ENCODE data around the gene ZFP57.

The ZFP57 gene

GRCh38 chr6:29720863-29721262 lies 39.9 kb upstream of the ZFP57 start:
- DNase-seq (ENCODE audit: low read depth in 1 of 2, low spot score in 1 of 2): peak in 1 of 2 experiments; percentile 12
- in situ Hi-C loops (cut with HindIII; ENCODE audit: low pct_unique_long_range_greater_than_20kb, low sequenced_read_pairs): no loop called here
- TF ChIP-seq JUND (IDR thresholded peaks at IDR 0.05; ENCODE audit: low read depth): no peak

DNA sequence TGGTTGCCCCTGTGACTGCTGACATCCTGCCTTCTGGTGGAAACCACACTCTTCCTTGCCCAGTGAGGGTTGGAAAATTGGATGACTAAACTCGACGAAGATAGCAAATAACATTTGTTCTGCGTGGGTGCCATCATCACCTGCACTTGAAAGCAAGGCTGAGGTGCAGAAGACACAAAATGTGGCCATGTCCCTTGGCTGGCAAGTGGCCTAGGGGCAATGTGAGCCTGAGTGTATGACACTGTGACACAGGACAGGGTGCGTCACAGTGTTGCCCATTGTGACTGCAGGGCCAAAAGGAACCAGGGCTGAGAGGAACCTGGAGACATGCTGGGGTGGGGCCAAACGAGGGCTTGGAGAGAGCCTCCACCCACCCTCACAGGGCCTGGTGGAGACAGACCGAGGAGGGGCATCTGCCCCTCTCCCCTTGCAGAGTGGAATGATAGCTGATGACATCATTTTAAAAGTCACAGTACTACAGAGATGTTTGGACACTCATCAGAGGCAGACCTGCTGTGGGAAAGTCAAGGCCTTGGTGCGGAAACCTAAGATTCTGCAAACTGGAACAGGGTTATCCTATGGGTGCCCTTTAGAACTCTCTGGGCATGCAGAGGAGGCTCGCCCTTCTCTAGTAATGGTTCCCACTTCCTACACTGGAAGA lies 29.5 kb upstream of the ZFP57 start:
- in situ Hi-C loops (cut with HindIII; ENCODE audit: low pct_unique_long_range_greater_than_20kb, low sequenced_read_pairs): no loop called here
- DNase-seq (ENCODE audit: low read depth in 1 of 2, low spot score in 1 of 2): no peak
- no peak for TF ChIP-seq JUND (IDR thresholded peaks at IDR 0.05; ENCODE audit: low read depth)

DNA sequence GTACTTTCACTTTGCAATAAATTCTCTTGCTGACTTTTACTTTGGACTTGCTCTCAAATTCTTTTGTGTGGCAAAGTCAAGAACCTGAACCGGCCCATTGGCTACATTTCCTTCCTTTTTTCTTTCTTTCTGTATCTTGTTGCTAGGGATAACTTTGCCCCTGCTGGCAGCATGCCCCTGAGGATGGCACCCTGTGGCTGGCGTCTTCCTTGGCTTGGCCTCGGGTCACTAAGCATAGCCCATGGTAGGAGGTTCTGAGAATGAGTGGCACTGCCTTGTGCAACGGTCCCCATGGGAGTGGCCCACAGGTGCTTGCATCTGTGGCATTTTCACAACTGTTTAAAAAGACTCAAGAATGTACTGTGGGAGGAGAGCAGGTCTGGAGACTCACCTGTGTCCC lies 28.2 kb upstream of the ZFP57 start:
- no peak for TF ChIP-seq JUND (IDR thresholded peaks at IDR 0.05; ENCODE audit: low read depth)
- in situ Hi-C loops (cut with HindIII; ENCODE audit: low pct_unique_long_range_greater_than_20kb, low sequenced_read_pairs): no loop called here

GRCh38 chr6:29708432-29709179 lies 27.7 kb upstream of the ZFP57 start:
- in situ Hi-C loops (cut with HindIII; ENCODE audit: low pct_unique_long_range_greater_than_20kb, low sequenced_read_pairs): no loop called here
- no peak for DNase-seq (ENCODE audit: low read depth in 1 of 2, low spot score in 1 of 2)
- no peak for TF ChIP-seq JUND (IDR thresholded peaks at IDR 0.05; ENCODE audit: low read depth)

More for the DNA sequence above, 28.2 kb upstream of the ZFP57 start:
- no peak for DNase-seq (ENCODE audit: low read depth in 1 of 2, low spot score in 1 of 2)

GRCh38 chr6:29705389-29706231 lies 24.7 kb upstream of the ZFP57 start:
- in situ Hi-C loops (cut with HindIII; ENCODE audit: low pct_unique_long_range_greater_than_20kb, low sequenced_read_pairs): no loop called here
- peak; percentile 48 to 84 for DNase-seq (ENCODE audit: low read depth in 1 of 2, low spot score in 1 of 2)
- TF ChIP-seq JUND (IDR thresholded peaks at IDR 0.05; ENCODE audit: low read depth): no peak

GRCh38 chr6:29702519-29703103 lies 21.7 kb upstream of the ZFP57 start:
- TF ChIP-seq JUND (IDR thresholded peaks at IDR 0.05; ENCODE audit: low read depth): no peak
- in situ Hi-C loops (cut with HindIII; ENCODE audit: low pct_unique_long_range_greater_than_20kb, low sequenced_read_pairs): no loop called here
- DNase-seq (ENCODE audit: low read depth in 1 of 2, low spot score in 1 of 2): peak in 1 of 2 experiments; percentile 40

DNA sequence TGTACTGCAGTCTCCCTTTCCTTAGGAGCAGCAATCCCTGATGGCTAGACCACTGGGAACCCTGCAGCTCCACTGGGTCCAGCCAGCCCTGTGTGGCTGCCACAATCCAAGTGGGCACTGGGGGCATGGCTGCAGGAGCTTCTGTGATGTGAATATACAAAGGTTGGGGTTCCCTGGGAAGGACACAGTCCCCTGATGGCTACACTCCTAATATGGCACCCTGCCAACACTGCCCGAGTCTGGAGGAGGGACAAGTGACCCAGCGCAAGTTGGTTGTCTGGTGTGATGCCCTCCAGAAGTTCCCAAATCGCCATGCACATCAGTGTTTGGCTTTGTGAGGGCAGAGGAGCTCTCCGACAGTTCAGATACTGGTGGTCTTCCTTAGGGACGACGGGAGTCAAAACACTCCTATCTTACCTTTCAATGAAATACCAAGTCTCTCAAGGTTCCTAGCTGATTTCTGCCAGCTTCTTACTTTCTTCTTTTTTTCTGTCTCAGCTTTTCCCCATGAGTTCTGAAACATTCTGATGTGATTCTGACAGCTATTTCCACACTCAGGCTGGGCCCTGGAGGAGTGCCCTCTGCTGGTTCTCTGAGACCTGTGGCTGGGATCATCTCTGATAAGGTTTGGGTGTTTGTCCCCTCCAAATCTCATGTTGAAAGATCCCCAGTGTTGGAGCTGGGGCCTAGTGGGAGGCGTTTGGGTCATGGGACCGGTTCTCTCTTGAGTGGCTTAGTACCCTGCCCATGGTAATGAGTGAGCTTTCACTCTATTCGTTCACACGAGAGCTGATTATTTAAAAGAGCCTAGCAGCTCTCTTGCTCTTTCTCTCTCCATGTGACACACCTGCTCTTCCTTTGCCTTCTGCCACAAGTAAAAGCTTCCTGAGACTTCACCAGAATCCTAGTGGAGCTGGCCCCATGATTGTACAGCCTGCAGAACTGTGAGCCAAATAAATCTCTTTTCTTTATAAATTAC lies 15.5 kb upstream of the ZFP57 start:
- DNase-seq (ENCODE audit: low read depth in 1 of 2, low spot score in 1 of 2): peak in 1 of 2 experiments; percentile 29
- no peak for TF ChIP-seq JUND (IDR thresholded peaks at IDR 0.05; ENCODE audit: low read depth)
- in situ Hi-C loops (cut with HindIII; ENCODE audit: low pct_unique_long_range_greater_than_20kb, low sequenced_read_pairs): no loop called here

- no peak for DNase-seq (ENCODE audit: low read depth in 1 of 2, low spot score in 1 of 2)
- in situ Hi-C loops (cut with HindIII; ENCODE audit: low pct_unique_long_range_greater_than_20kb, low sequenced_read_pairs): no loop called here
- TF ChIP-seq JUND (IDR thresholded peaks at IDR 0.05; ENCODE audit: low read depth): no peak
Observed at GRCh38 chr6:29694637-29695036, 13.7 kb upstream of the ZFP57 start.

DNA sequence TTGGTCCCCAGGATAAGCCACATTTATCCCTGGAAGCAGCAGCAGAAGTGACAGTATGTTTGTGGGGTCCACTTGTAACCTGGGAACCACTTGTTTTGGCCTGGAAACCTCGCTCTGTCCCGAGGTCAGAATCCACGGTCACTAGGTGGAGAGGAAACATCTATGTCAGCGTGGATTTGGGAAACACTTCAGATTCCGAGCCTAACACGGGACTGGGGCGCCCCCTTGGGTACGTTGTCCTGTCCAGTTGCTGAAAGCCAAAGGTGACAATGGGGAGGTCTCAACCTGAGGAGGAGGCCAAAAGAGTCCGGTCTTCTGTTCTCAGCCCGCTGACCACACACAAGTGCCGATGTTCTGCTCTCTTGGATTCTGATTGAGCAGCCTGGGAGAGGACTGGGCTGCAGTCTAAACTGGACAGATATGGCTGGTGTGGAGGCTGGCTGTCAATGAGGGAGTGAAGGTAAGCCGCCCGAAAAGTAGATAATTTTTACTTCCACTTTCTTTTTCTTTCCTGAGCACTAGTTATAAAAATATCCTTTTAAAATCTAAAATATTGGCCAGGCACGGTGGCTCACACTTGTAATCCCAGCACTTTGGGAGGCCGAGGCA lies 4.9 kb upstream of the ZFP57 start:
- DNase-seq (ENCODE audit: low read depth in 1 of 2, low spot score in 1 of 2): peak in 1 of 2 experiments; percentile 44
- no peak for TF ChIP-seq JUND (IDR thresholded peaks at IDR 0.05; ENCODE audit: low read depth)
- in situ Hi-C loops (cut with HindIII; ENCODE audit: low pct_unique_long_range_greater_than_20kb, low sequenced_read_pairs): no loop called here

DNA sequence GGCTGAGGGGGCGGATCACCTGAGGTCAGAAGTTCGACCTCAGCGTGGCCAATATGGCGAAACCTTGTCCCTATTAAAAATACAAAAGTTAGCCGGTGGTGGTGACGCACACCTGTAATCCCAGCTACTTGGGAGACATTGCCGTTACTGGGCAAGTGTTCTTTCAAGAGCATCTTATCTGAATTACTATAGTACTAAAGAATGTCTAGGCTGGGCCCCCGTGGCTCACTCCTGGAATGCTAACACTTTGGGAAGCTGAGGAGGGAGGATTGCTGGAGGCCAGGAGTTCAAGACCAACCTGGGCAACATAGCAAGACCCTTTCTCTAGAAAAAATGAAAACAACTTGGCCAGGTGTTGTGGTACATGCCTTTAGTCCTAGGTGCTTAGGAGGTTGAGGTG lies 859 bp upstream of the ZFP57 start:
- DNase-seq (ENCODE audit: low read depth in 1 of 2, low spot score in 1 of 2): no peak
- TF ChIP-seq JUND (IDR thresholded peaks at IDR 0.05; ENCODE audit: low read depth): no peak
- in situ Hi-C loops (cut with HindIII; ENCODE audit: low pct_unique_long_range_greater_than_20kb, low sequenced_read_pairs): no loop called here

DNA sequence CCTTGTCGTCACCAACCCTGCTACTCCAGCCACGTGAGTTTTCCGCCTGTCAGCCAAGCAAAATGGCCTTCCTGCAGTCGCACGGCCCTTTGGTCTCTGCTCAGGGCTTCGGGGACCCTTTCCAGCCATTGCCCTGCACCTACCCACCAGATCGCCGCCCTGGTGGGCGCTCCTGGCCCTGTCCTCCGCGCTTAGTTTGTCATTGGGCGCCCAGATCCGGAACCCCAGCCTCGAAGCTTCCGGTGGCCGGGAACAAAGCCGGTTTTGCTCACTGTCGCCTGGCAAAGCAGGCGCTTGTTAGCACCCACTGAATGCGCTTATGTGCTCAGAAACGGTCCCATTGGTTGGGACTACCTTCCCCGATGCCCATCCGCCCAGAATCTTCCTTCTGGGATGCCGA lies 536 bp downstream of the ZFP57 start:
- DNase-seq (ENCODE audit: low read depth in 1 of 2, low spot score in 1 of 2): no peak
- TF ChIP-seq JUND (IDR thresholded peaks at IDR 0.05; ENCODE audit: low read depth): no peak
- in situ Hi-C loops (cut with HindIII; ENCODE audit: low pct_unique_long_range_greater_than_20kb, low sequenced_read_pairs): no loop called here
